VCaP (cell line): ENCODE results near the gene CTU1.
"Not testable (repeated sequence)": the region's sequence is repeated elsewhere in the genome, so short reads cannot be mapped to it uniquely, and the experiment has no call there.

ENCODE experiments used
- H3K27ac ChIP-seq: fragments of 450-650 bp; 2 replicates; pipeline ENCODE4 v1.5.1; 2017
- TF ChIP-seq, protein P1 (sequence below): fragments of 450-650 bp; conservative IDR thresholded peaks from 2 replicates; pipeline ENCODE4 v1.5.1; 2017; ENCODE audit warnings: mild to moderate bottlenecking, moderate library complexity

Gene CTU1

DNA sequence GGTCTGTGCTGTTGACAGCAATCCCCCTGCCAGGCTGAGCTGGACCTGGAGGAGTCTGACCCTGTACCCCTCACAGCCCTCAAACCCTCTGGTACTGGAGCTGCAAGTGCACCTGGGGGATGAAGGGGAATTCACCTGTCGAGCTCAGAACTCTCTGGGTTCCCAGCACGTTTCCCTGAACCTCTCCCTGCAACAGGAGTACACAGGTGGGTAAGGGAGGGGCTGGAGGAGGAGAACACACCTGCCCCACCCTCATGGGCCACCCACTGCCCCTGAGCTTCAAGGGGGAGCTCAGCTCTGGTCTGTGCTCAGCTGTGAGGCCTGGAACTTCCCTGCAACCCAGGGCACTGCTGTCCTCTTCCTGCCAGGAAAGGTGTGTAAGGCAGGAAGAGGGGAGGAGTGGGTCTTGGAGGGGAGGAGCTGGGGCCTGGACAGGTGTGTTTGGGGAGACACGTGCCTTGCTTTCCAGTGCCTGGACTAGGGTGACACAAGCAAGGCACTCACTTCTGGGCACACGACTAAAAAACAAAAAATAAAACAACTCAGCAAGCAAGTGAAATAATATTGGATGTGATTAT, 37.8 kb upstream of the CTU1 start:
- no peak overlapping the region for H3K27ac ChIP-seq
- TF ChIP-seq, protein P1, sequence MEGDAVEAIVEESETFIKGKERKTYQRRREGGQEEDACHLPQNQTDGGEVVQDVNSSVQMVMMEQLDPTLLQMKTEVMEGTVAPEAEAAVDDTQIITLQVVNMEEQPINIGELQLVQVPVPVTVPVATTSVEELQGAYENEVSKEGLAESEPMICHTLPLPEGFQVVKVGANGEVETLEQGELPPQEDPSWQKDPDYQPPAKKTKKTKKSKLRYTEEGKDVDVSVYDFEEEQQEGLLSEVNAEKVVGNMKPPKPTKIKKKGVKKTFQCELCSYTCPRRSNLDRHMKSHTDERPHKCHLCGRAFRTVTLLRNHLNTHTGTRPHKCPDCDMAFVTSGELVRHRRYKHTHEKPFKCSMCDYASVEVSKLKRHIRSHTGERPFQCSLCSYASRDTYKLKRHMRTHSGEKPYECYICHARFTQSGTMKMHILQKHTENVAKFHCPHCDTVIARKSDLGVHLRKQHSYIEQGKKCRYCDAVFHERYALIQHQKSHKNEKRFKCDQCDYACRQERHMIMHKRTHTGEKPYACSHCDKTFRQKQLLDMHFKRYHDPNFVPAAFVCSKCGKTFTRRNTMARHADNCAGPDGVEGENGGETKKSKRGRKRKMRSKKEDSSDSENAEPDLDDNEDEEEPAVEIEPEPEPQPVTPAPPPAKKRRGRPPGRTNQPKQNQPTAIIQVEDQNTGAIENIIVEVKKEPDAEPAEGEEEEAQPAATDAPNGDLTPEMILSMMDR, result no peak

DNA sequence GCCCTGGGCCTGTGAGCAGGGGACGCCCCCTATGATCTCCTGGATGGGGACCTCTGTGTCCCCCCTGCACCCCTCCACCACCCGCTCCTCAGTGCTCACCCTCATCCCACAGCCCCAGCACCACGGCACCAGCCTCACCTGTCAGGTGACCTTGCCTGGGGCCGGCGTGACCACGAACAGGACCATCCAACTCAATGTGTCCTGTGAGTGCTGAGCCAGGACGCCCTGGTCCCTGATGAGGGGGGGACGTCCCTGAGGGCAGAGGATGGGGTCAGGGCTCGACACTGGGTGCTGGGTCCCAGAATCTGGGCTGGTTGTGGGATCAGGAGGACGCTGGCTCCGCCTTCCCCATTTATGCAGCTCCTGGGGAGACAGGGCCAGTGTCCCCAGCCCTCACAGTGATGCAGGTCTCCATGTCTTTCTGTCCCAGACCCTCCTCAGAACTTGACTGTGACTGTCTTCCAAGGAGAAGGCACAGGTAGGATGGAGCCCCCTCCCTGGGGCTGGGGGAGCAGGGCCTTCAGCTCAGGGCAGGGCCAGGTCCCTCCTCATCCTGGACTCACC, 36.4 kb upstream of the CTU1 start:
- no peak overlapping the region; the same call in 1 of the 2 replicates for H3K27ac ChIP-seq

GRCh38 chr19:51143486-51143885, 35.3 kb upstream of the CTU1 start:
- TF ChIP-seq, protein P1, result no peak
- H3K27ac ChIP-seq, result no peak overlapping the region

More for the DNA sequence above, 36.4 kb upstream of the CTU1 start:
- TF ChIP-seq, protein P1, result no peak

DNA sequence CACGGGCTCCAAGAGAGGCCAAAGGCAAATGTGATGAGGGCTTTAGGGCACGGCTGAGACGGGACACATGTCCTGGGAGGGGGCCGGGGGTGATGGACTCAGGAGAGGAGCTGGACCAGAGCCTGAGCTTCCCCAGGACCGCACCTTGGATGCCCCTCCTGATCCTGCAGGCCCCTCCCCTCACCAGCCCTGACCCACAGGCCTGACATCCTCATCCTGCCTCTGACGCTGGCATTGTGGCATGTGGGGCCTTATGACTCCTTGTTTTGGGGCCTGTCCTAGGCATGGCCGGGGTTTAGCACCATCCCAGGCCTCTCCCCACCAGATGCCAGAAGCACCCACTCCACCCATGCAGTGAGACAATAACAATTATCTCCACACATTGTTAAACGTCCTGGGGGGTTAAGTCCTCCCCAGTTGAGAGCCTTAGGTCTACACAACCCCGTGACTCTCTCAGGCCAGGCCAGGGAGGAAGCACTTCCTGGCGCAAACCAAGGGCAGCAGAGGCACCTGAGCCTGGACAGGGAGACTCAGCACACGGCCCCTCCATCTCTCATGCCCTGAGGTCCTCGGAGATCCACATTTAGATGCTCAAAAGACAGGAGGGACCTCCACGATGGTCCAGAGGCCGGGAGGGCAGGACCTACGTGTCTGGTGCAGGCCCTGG, 34.7 kb upstream of the CTU1 start:
- not testable (repeated sequence) for H3K27ac ChIP-seq

DNA sequence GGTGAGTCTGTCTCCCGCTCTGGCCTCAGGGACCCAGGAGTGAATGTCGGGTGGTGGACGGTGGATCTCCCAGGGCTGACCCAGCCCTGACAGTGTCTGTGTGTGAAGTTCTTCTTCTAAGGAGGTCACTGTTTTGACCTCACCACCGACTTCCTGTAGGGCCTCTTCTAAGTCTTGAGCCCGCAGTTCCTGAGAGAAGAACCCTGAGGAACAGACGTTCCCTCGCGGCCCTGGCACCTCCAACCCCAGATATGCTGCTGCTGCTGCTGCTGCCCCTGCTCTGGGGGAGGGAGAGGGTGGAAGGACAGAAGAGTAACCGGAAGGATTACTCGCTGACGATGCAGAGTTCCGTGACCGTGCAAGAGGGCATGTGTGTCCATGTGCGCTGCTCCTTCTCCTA, 33.9 kb upstream of the CTU1 start, which contains the start of gene SIGLEC7:
SIGLEC7 (plus strand) TSS at position 183 of the 400 bp plus-strand sequence; CDS start at position 252, 69 bp downstream.
- TF ChIP-seq, protein P1, result no peak
- no peak within 1 kb of the TSS for H3K27ac ChIP-seq

DNA sequence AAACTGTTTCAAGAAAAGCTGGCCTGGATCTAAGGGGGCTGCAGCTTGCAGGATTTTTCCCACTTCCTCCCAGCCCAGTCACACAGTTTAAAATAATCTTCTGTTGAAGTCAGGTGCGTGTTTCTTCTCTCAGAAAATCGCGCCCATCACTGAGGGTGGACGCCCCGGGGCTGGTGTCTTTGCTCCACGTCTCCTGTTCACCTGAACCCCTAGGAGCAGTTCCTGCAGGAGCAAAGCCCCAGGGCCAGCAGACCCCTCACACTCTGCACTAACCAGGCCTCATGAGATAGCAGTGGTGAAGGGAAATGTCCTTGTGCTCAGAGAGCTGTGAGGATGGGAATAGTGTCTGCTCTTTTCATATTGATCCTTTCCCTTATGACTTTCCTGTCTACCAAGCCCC, 33.0 kb upstream of the CTU1 start:
- no peak overlapping the region for H3K27ac ChIP-seq
- TF ChIP-seq, protein P1, result no peak

DNA sequence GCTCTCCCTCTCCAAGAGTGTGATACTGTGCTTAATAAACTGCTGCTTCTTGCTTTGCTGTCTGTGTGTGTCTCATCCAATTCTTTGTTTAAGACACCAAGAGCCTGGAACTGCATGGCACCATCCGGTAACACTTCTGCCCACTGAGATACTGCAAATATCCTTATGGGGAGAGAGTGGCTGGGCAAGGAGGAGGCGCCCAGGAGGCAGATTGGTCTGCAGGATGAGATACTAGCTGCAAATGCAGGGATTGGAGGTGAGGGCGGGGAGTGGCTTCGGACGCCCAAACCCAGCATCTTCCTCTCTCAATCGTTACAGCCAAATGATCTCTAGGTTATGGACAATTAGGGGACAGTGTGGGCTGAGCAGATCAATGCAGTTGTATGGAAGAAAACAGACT, 32.2 kb upstream of the CTU1 start:
- TF ChIP-seq, protein P1, result no peak
- H3K27ac ChIP-seq, result no peak overlapping the region
